Bronchial epithelial cell (primary cell): ENCODE measurements around the gene NTRK2. TPM values are rescaled to one million over a fixed set of nuclear protein-coding genes. Genes with fewer than 3 reads are reported as not detected.

ENCODE experiments used
- DNase-seq: peaks from one replicate; pipeline ENCODE4 v3.0.0-alpha.2; 2010; ENCODE audit warnings: low read depth
- FAIRE-seq: peaks from 2 replicates; lab custom pipeline; 2011; peaks lifted over from hg19 to GRCh38; lab: Jason Lieb, UNC
- H3K27me3 ChIP-seq: 2 replicates; pipeline ENCODE4 v1.5.1; 2011; ENCODE audit warnings: low read length; ENCODE audit not compliant: control insufficient read depth, insufficient read depth
- H3K36me3 ChIP-seq: 2 replicates; pipeline ENCODE4 v1.5.1; 2011; ENCODE audit warnings: low read length; ENCODE audit not compliant: control insufficient read depth, insufficient read depth
- H3K4me3 ChIP-seq: 2 replicates; pipeline ENCODE4 v1.5.1; 2011; ENCODE audit warnings: mild to moderate bottlenecking, low read depth, low read length, control low read depth
- CTCF ChIP-seq: IDR thresholded peaks from 2 replicates; pipeline ENCODE4 v1.5.1; 2011; ENCODE audit warnings: mild to moderate bottlenecking, moderate library complexity, low read length, control low read depth, inconsistent platforms; ENCODE audit not compliant: insufficient read depth, severe bottlenecking
- total RNA-seq: library from RNA; depleted of rRNA; stranded (reverse); fragments of >200 nt; gene quantifications from 2 replicates; pipeline ENCODE4 v1.2.1, GENCODE V29; 2014

NTRK2 gene
- total RNA-seq, 1 donor from 2014 or later: not detected

GRCh38 chr9:84996029-84996428 is 326.5 kb downstream of the NTRK2 start:
- Histone ChIP-seq H3K36me3 (no peaks in the 10 kb centered on the region), H3K4me3 (no peak overlapping the region), H3K27me3 (no peaks in the 10 kb centered on the region)
- peak; percentile 76 for FAIRE-seq
- no peak for TF ChIP-seq CTCF
- peak; percentile 84 for DNase-seq

DNA sequence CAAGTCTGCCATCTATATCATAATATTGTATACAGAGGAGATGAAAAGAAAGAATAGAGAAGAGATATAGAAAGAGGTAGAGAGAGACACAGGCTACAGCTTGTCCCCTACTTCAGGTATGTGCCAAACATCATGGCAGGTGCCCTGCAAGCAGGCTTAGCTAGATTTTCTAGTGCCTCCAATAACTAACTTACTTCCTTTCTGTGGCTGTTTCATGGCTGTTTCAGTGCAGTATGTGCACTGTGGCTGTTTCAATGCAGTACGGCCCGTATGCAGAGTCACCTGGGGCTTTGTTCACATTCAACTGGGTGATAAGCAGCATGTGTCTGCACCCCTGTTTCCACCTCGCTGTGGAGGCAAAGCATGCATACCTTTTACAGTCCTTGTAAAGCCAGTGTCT is 327.2 kb downstream of the NTRK2 start:
- no peak for TF ChIP-seq CTCF
- H3K4me3 ChIP-seq: no peak overlapping the region
- H3K36me3 ChIP-seq: no peaks in the 10 kb centered on the region
- FAIRE-seq: no peak
- no peak for DNase-seq
- H3K27me3 ChIP-seq: no peaks in the 10 kb centered on the region

DNA sequence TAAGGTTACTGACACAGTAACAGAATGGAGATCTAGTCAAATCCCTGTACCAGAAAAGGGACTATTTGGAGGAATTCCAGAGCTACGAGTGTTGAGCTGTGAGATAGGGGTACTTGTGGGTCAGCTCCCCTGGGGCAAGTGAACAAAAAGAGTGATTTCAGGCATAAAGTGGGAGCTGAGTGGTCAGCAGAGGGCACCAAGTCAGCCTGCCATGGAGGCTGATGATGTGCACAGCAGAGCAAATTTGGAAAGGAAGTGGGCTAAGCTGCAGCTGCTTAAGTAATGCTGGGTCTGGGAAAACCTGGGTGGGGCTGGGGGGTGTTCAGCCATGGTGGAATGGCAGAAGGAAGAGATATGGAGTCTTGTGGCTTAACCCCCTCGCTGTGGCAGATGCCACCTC is 327.9 kb downstream of the NTRK2 start:
- DNase-seq (no peak), FAIRE-seq (no peak)
- H3K36me3 ChIP-seq: no peaks in the 10 kb centered on the region
- TF ChIP-seq CTCF: no peak
- H3K4me3 ChIP-seq: no peak overlapping the region
- H3K27me3 ChIP-seq: no peaks in the 10 kb centered on the region

DNA sequence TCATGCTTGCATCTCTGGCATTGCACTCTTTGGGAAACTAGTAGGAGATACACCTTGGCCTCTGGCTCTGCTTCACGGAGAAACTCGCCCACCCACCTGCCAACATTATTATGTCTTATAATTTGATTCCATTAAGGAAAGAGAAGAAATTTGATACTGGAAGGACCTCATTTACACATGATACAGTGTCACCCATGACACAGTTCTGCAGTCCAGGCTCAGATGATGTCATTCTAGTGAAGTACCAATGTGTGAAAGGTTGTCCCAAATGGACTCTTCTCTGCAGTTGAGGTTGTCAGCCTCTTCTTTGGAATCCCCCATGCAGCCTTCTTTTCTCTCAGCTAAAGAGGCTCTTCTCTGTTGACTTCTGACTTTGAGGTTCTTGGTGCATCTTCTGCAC is 329.1 kb downstream of the NTRK2 start:
- Histone ChIP-seq H3K4me3 (no peak overlapping the region), H3K27me3 (peaks cover 4% of the 10 kb centered on the region), H3K36me3 (no peaks in the 10 kb centered on the region)
- TF ChIP-seq CTCF: no peak
- DNase-seq (no peak), FAIRE-seq (no peak)

GRCh38 chr9:84999788-85000187 is 330.3 kb downstream of the NTRK2 start:
- peak; percentile 66 for FAIRE-seq
- no peak for TF ChIP-seq CTCF

DNA sequence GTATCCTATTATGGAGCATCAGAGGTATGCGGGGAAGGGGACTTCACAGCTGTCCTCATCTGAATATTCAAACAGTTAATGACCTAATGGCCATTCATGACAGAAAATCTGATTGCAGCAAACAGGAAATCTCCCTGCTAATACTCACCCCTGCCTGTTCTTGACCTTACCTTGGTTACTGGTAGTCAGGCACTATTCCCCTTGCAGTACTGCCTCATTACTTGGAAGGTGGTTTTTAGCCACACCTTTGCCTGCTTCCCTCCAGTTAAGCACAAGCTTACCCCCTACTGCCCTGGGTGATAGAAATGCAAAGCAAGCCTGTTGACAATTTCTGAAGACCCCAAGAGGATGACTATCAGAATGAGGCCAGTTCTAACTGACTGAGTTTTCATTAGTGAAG is 332.4 kb downstream of the NTRK2 start:
- TF ChIP-seq CTCF: no peak
- DNase-seq (no peak), FAIRE-seq (peak; percentile 80)
- H3K36me3 ChIP-seq: no peaks in the 10 kb centered on the region
- H3K4me3 ChIP-seq: no peak overlapping the region
- H3K27me3 ChIP-seq: peaks cover 4% of the 10 kb centered on the region

More at GRCh38 chr9:84999788-85000187, 330.3 kb downstream of the NTRK2 start:
- Histone ChIP-seq H3K27me3 (peaks cover 4% of the 10 kb centered on the region), H3K36me3 (no peaks in the 10 kb centered on the region), H3K4me3 (no peak overlapping the region)
- DNase-seq: no peak
